H9 (cell line): ENCODE results near the gene KRT80. TPM values are rescaled to one million over a fixed set of nuclear protein-coding genes. Genes with fewer than 3 reads are reported as not detected.
"Not testable (repeated sequence)": the region's sequence is repeated elsewhere in the genome, so short reads cannot be mapped to it uniquely, and the experiment has no call there.

Experiments used
- DNase-seq: peaks from one replicate; pipeline ENCODE4 v3.0.0-alpha.2; 2017
- H2AFZ ChIP-seq: one replicate; pipeline ENCODE4 v1.6.1; 2013; ENCODE audit warnings: mild to moderate bottlenecking, low read length, control low read depth, moderate library complexity
- H2AK5ac ChIP-seq: 2 replicates; pipeline ENCODE4 v1.6.1; 2013; ENCODE audit warnings: low read length, control low read depth, mixed read lengths; ENCODE audit not compliant: insufficient read length
- H2BK120ac ChIP-seq: one replicate; pipeline ENCODE4 v1.6.1; 2013; ENCODE audit warnings: low read depth, mild to moderate bottlenecking, low read length, control low read depth, inconsistent platforms; ENCODE audit not compliant: poor library complexity, severe bottlenecking
- H2BK12ac ChIP-seq: 2 replicates; pipeline ENCODE4 v1.6.1; 2013; ENCODE audit warnings: low read length, control low read depth, mixed read lengths, low read depth; ENCODE audit not compliant: insufficient read length
- H2BK15ac ChIP-seq: 2 replicates; pipeline ENCODE4 v1.6.1; 2013; ENCODE audit warnings: low read depth, low read length, control low read depth
- H2BK20ac ChIP-seq: one replicate; pipeline ENCODE4 v1.6.1; 2013; ENCODE audit warnings: low read depth, mild to moderate bottlenecking, low read length, control low read depth, inconsistent platforms; ENCODE audit not compliant: poor library complexity, severe bottlenecking
- H2BK5ac ChIP-seq: 2 replicates; pipeline ENCODE4 v1.6.1; 2013; ENCODE audit warnings: low read length, control low read depth, mixed read lengths; ENCODE audit not compliant: insufficient read length
- H3K14ac ChIP-seq: 2 replicates; pipeline ENCODE4 v1.6.1; 2013; ENCODE audit warnings: low read length, control low read depth; ENCODE audit not compliant: insufficient read depth
- H3K18ac ChIP-seq: 2 replicates; pipeline ENCODE4 v1.6.1; 2013; ENCODE audit warnings: low read depth, mild to moderate bottlenecking, mixed read lengths, low read length, control low read depth; ENCODE audit not compliant: insufficient read length
- H3K23ac ChIP-seq: 2 replicates; pipeline ENCODE4 v1.6.1; 2013; ENCODE audit warnings: low read length, control low read depth, mixed read lengths, low read depth; ENCODE audit not compliant: insufficient read length
- H3K23me2 ChIP-seq: 2 replicates; pipeline ENCODE4 v1.6.1; 2013; ENCODE audit warnings: low read depth, mild to moderate bottlenecking, mixed read lengths, low read length, control low read depth; ENCODE audit not compliant: insufficient read length, poor library complexity, severe bottlenecking
- H3K27ac ChIP-seq: 2 replicates; pipeline ENCODE4 v1.5.1; 2013; ENCODE audit warnings: low read length, control low read depth, mixed read lengths, low read depth; ENCODE audit not compliant: insufficient read length
- H3K27me3 ChIP-seq: 2 replicates; pipeline ENCODE4 v1.6.1; 2013; ENCODE audit warnings: low read length, control low read depth, inconsistent platforms; ENCODE audit not compliant: insufficient read depth
- H3K4ac ChIP-seq: 2 replicates; pipeline ENCODE4 v1.6.1; 2013; ENCODE audit warnings: low read depth, mild to moderate bottlenecking, control low read depth, inconsistent platforms, low read length, moderate library complexity
- H3K4me1 ChIP-seq: 2 replicates; pipeline ENCODE4 v1.6.1; 2013; ENCODE audit warnings: low read length, control low read depth, inconsistent platforms; ENCODE audit not compliant: insufficient read depth
- H3K4me2 ChIP-seq: 2 replicates; pipeline ENCODE4 v1.6.1; 2013; ENCODE audit warnings: low read length, control low read depth, mixed read lengths; ENCODE audit not compliant: insufficient read length, insufficient read depth
- H3K56ac ChIP-seq: 2 replicates; pipeline ENCODE4 v1.6.1; 2013; ENCODE audit warnings: low read depth, mild to moderate bottlenecking, mixed read lengths, low read length, control low read depth; ENCODE audit not compliant: insufficient read length
- H3K79me1 ChIP-seq: 2 replicates; pipeline ENCODE4 v1.6.1; 2013; ENCODE audit warnings: low read depth, mild to moderate bottlenecking, moderate library complexity, low read length, control low read depth, inconsistent platforms; ENCODE audit not compliant: insufficient read depth, poor library complexity, severe bottlenecking
- H3K79me2 ChIP-seq: 2 replicates; pipeline ENCODE4 v1.6.1; 2013; ENCODE audit warnings: low read length, control low read depth, inconsistent platforms; ENCODE audit not compliant: insufficient read depth
- H3K9ac ChIP-seq: 2 replicates; pipeline ENCODE4 v1.6.1; 2013; ENCODE audit warnings: low read length, control low read depth, mixed read lengths; ENCODE audit not compliant: insufficient read length; ENCODE audit errors: extremely low read depth
- H3K9me3 ChIP-seq: one replicate; pipeline ENCODE4 v1.6.1; 2013; ENCODE audit warnings: low read depth, low read length, inconsistent platforms; ENCODE audit not compliant: control insufficient read depth
- H3T11ph ChIP-seq: one replicate; pipeline ENCODE4 v1.6.1; 2013; ENCODE audit warnings: mild to moderate bottlenecking, low read length, control low read depth, inconsistent platforms
- H4K20me1 ChIP-seq: one replicate; pipeline ENCODE4 v1.6.1; 2013; ENCODE audit not compliant: control insufficient read depth, insufficient read length, insufficient read depth
- H4K5ac ChIP-seq: 2 replicates; pipeline ENCODE4 v1.6.1; 2013; ENCODE audit warnings: low read depth, mild to moderate bottlenecking, mixed read lengths, low read length, control low read depth; ENCODE audit not compliant: insufficient read length
- H4K8ac ChIP-seq: replicated peaks from 2 replicates; pipeline ENCODE4 v1.6.1; 2013; ENCODE audit warnings: low read length, control low read depth, mixed read lengths, low read depth; ENCODE audit not compliant: insufficient read length
- H4K91ac ChIP-seq: 2 replicates; pipeline ENCODE4 v1.6.1; 2013; ENCODE audit warnings: low read depth, mild to moderate bottlenecking, moderate library complexity, mixed read lengths, low read length, control low read depth; ENCODE audit not compliant: insufficient read length
- H3K27ac Mint-ChIP-seq, 3 experiments: 2 replicates in 2 of 3; 3 replicates in 1 of 3; pipeline ENCODE4 v1.8.0; 2020 to 2021; ENCODE audit warnings: mixed read lengths in 3 of 3, mild to moderate bottlenecking in 1 of 3, moderate library complexity in 1 of 3
- H3K27me3 Mint-ChIP-seq: 2 replicates; pipeline ENCODE4 v1.8.0; 2021; ENCODE audit warnings: low read depth, mild to moderate bottlenecking, moderate library complexity, mixed read lengths
- H3K36me3 Mint-ChIP-seq, 3 experiments: 2 replicates in 2 of 3; 3 replicates in 1 of 3; pipeline ENCODE4 v1.8.0; 2020 to 2021; ENCODE audit warnings: low read depth in 3 of 3, mixed read lengths in 3 of 3; ENCODE audit not compliant: insufficient read depth in 1 of 3
- H3K4me1 Mint-ChIP-seq, 2 experiments: 2 replicates each; pipeline ENCODE4 v1.8.0; 2020; ENCODE audit warnings: mixed read lengths in 2 of 2
- H3K4me3 Mint-ChIP-seq, 2 experiments: 2 replicates in 1 of 2; 3 replicates in 1 of 2; pipeline ENCODE4 v1.8.0; 2020 to 2021; ENCODE audit warnings: mild to moderate bottlenecking in 2 of 2, mixed read lengths in 2 of 2, moderate library complexity in 1 of 2
- H3K9me3 Mint-ChIP-seq, 2 experiments: 2 replicates in 1 of 2; 3 replicates in 1 of 2; pipeline ENCODE4 v1.8.0; 2020; ENCODE audit warnings: mild to moderate bottlenecking in 2 of 2, mixed read lengths in 2 of 2, moderate library complexity in 1 of 2
- CTCF ChIP-seq: fragments of 200-600 bp; sonication (generic); conservative IDR thresholded peaks from 3 replicates; pipeline ENCODE4 v1.8.0; 2021; ENCODE audit warnings: antibody characterized with exemption, mild to moderate bottlenecking
- WGBS: extraction: QIAGEN DNeasy Blood & Tissue Kit; methylation state at CpG from one replicate; pipeline ENCODE4 v1.1.7; 2013; ENCODE audit warnings: missing lambda C conversion rate, low lambda C conversion rate, mixed read lengths; ENCODE audit not compliant: insufficient read length; ENCODE audit errors: extremely low coverage; 5-methylcytosine and 5-hydroxymethylcytosine counted together
- total RNA-seq: library from RNA; stranded (reverse); gene quantifications from 2 replicates; pipeline ENCODE4 v1.2.1, GENCODE V29; 2021

KRT80 gene
- total RNA-seq, 1 experiment from 2014 or later: not detected

- H3K9me3 ChIP-seq: no peaks in the 10 kb centered on the region
- no CpG with 5 or more reads among the region's 11 CpGs for WGBS
- no peak overlapping the region for H3K9ac ChIP-seq
- no peak overlapping the region for H2BK12ac ChIP-seq
- H3K27ac Mint-ChIP-seq: no peak overlapping the region
- H4K91ac ChIP-seq: no peak overlapping the region
- no peak overlapping the region for H2BK15ac ChIP-seq
- H3K27ac ChIP-seq: no peak overlapping the region
- no peak overlapping the region for H3K18ac ChIP-seq
- no peaks in the 10 kb centered on the region for H3K79me1 ChIP-seq
- H3K4me1 Mint-ChIP-seq: peaks cover 35 to 42% of the 10 kb centered on the region in 2 experiments
- no peak overlapping the region for H2BK5ac ChIP-seq
- H3T11ph ChIP-seq: no peak overlapping the region
- no peaks in the 10 kb centered on the region; a peak in 1 of 5 replicates for H3K9me3 Mint-ChIP-seq
- peaks cover 21% of the 10 kb centered on the region for H3K27me3 Mint-ChIP-seq
- peaks cover 12% of the 10 kb centered on the region for H3K4me1 ChIP-seq
- H2BK20ac ChIP-seq: no peak overlapping the region
- no peak overlapping the region for H4K5ac ChIP-seq
- H2AK5ac ChIP-seq: no peak overlapping the region
- H3K27me3 ChIP-seq: no peaks in the 10 kb centered on the region
- no peak overlapping the region for H3K4me3 Mint-ChIP-seq
- TF ChIP-seq CTCF: peak; percentile 38; the same call in 1 of the 3 replicates
- H4K8ac ChIP-seq: no peak overlapping the region
- no peaks in the 10 kb centered on the region for H3K23me2 ChIP-seq
- H3K23ac ChIP-seq: no peak overlapping the region
- no peak overlapping the region for H3K56ac ChIP-seq
- H3K4ac ChIP-seq: no peak overlapping the region
- no peaks in the 10 kb centered on the region for H4K20me1 ChIP-seq
- peaks cover 0 to 31% (median 2%) of the 10 kb centered on the region in 3 experiments; a peak in 4 of 7 replicates for H3K36me3 Mint-ChIP-seq
- no peak overlapping the region for H2AFZ ChIP-seq
- no peaks in the 10 kb centered on the region for H3K79me2 ChIP-seq
- no peak overlapping the region for H3K4me2 ChIP-seq
- H2BK120ac ChIP-seq: no peak overlapping the region
- no peak overlapping the region for H3K14ac ChIP-seq
- no peak for DNase-seq
These were observed 49.5 kb upstream of the KRT80 start for GRCh38 chr12:52241205-52241842.

GRCh38 chr12:52240247-52240646 lies 48.4 kb upstream of the KRT80 start:
- H3K4me1 ChIP-seq: peaks cover 12% of the 10 kb centered on the region
- H3K9me3 ChIP-seq, H3K4me3 Mint-ChIP-seq, H4K20me1 ChIP-seq, H3K79me1 ChIP-seq, H3K79me2 ChIP-seq, H2BK20ac ChIP-seq, H4K5ac ChIP-seq, H2AK5ac ChIP-seq, H3K14ac ChIP-seq, H2BK15ac ChIP-seq, H3K23ac ChIP-seq, H3T11ph ChIP-seq, H2BK12ac ChIP-seq, H3K9ac ChIP-seq, H3K27ac ChIP-seq, H4K8ac ChIP-seq, H3K27me3 ChIP-seq, H2BK5ac ChIP-seq, DNase-seq, H3K18ac ChIP-seq, H3K23me2 ChIP-seq, H2BK120ac ChIP-seq, H4K91ac ChIP-seq, H3K4me2 ChIP-seq, H2AFZ ChIP-seq, H3K9me3 Mint-ChIP-seq, H3K56ac ChIP-seq, H3K4ac ChIP-seq, H3K27ac Mint-ChIP-seq: not testable (repeated sequence)
- no CpG with 5 or more reads among the region's 6 CpGs for WGBS
- H3K4me1 Mint-ChIP-seq: peaks cover 42 to 48% of the 10 kb centered on the region in 2 experiments
- peaks cover 3 to 39% (median 4%) of the 10 kb centered on the region in 3 experiments; a peak in 5 of 7 replicates for H3K36me3 Mint-ChIP-seq
- H3K27me3 Mint-ChIP-seq: peaks cover 26% of the 10 kb centered on the region
